Activated naive CD4-positive, alpha-beta T cell treated with anti-CD3 and anti-CD28 coated beads, Interleukin-2, amount 50 U/mL, for 72 hours (primary cell): ENCODE results near the gene RHBDD2. TPM values are rescaled to one million over a fixed set of nuclear protein-coding genes. Genes with fewer than 3 reads are reported as not detected.
"Not testable (repeated sequence)": the region's sequence is repeated elsewhere in the genome, so short reads cannot be mapped to it uniquely, and the experiment has no call there.

ENCODE experiments used
- ATAC-seq, 2 donors: fragments of 150-1000 bp; cut with Tn5 transposase; 2 replicates each; pipeline ENCODE4 v1.10.0; 2021; ENCODE audit warnings: mild to moderate bottlenecking in 2 of 2, moderate library complexity in 2 of 2
- DNase-seq, 2 donors: peaks; one replicate each; pipeline ENCODE4 v3.0.0; 2021 to 2022; ENCODE audit warnings: low spot score in 2 of 2
- H3K27ac Mint-ChIP-seq, 2 donors: one replicate each; pipeline ENCODE4 v1.8.0; 2022; ENCODE audit warnings: mild to moderate bottlenecking in 2 of 2, mixed read lengths in 2 of 2
- H3K36me3 Mint-ChIP-seq, 2 donors: one replicate each; pipeline ENCODE4 v1.8.0; 2022; ENCODE audit warnings: mixed read lengths in 2 of 2
- H3K9me3 Mint-ChIP-seq, 2 donors: one replicate each; pipeline ENCODE4 v1.8.0; 2022; ENCODE audit warnings: mixed read lengths in 2 of 2
- total RNA-seq, 2 donors: library from RNA; stranded (reverse); gene quantifications; one replicate each; pipeline ENCODE4 v1.2.3, GENCODE V29; 2022

Gene RHBDD2
- total RNA-seq, 2 donors from 2014 or later: 14.5 to 26.3 TPM

DNA sequence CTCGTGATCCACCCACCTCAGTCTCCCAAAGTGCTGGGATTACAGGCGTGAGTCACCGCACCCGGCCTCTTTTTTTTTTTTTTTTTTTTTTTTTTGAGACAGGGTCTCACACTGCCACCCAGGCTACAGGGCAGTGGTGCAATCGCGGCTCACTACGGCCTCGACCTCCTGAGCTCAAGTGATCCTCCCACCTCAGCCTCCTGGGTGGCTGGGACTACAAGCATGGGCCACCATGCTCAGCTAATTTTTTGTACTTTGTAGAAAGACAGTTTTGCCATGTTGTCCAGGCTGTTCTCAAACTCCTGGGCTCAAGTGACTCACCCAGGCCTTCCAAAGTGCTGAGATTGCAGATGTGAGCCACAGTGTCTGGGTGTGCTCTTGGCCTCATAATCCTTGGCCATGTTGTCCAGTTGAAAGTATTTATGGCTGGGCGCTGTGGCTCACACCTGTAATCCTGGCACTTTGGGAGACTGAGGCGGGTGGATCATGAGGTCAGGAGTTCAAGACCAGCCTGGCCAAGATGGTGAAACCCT, 24.0 kb upstream of the RHBDD2 start:
- not testable (repeated sequence) for H3K36me3 Mint-ChIP-seq, H3K27ac Mint-ChIP-seq, ATAC-seq, DNase-seq
- peaks cover 6 to 11% of the 10 kb centered on the region in 2 donors for H3K9me3 Mint-ChIP-seq

- Mint-ChIP-seq H3K36me3 (no peaks in the 10 kb centered on the region), H3K9me3 (peaks cover 6 to 11% of the 10 kb centered on the region in 2 donors), H3K27ac (no peak overlapping the region)
- DNase-seq: no peak
- ATAC-seq: no peak
These were observed 22.3 kb upstream of the RHBDD2 start for GRCh38 chr7:75856536-75856935.

- Mint-ChIP-seq H3K9me3 (peaks cover 6 to 11% of the 10 kb centered on the region in 2 donors), H3K36me3 (no peaks in the 10 kb centered on the region), H3K27ac (peak overlapping the region in 1 of 2 donors; percentile 39)
- DNase-seq: no peak
- ATAC-seq: no peak
These were observed 20.4 kb upstream of the RHBDD2 start for GRCh38 chr7:75858410-75858809.

DNA sequence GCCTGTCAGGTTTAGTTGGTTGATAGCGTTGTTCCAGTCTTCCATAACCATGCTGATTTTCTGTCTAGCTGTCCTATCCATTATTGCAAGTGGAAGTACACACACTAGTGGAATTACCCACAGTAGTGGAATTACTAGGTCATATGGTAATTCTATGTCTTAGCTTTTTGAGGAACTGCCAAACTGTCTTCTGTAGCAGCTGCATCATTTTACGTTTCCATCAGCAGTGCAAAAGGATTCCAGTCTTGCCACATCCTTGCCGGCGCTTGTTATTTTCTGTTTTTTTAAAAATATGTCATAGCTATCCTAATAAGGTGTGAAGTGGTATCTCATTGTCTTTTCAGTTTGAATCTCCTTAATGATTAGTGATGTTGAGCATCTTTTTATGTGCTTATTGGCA, 17.2 kb upstream of the RHBDD2 start:
- ATAC-seq: no peak
- H3K36me3 Mint-ChIP-seq: no peaks in the 10 kb centered on the region
- peaks cover 6 to 11% of the 10 kb centered on the region in 2 donors for H3K9me3 Mint-ChIP-seq
- no peak for DNase-seq
- no peak overlapping the region for H3K27ac Mint-ChIP-seq

DNA sequence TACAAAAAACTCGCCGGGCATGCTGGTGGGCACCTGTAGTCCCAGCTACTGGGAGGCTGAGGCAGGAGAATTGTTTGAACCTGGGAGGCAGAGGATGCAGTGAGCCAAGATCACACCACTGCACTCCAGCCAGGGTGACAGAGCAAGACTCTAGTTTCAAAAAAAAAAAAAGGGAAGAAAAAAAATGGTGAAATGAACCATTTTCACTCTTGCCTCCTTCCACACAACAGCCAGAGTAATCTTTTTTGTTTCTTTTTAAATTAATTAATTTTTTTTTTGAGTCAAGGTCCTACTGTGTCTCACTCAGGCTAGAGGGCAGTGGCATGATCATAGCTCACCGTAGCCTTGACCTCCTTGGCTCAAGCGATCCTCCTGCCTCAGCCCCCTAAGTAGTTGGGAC, 14.6 kb upstream of the RHBDD2 start:
- ATAC-seq, DNase-seq, H3K9me3 Mint-ChIP-seq, H3K36me3 Mint-ChIP-seq, H3K27ac Mint-ChIP-seq: not testable (repeated sequence)

GRCh38 chr7:75866114-75866488, 12.7 kb upstream of the RHBDD2 start:
- Mint-ChIP-seq H3K27ac (no peak overlapping the region), H3K36me3 (no peaks in the 10 kb centered on the region), H3K9me3 (no peaks in the 10 kb centered on the region)
- ATAC-seq (peak in 1 of 2 donors; percentile 18), DNase-seq (no peak)

DNA sequence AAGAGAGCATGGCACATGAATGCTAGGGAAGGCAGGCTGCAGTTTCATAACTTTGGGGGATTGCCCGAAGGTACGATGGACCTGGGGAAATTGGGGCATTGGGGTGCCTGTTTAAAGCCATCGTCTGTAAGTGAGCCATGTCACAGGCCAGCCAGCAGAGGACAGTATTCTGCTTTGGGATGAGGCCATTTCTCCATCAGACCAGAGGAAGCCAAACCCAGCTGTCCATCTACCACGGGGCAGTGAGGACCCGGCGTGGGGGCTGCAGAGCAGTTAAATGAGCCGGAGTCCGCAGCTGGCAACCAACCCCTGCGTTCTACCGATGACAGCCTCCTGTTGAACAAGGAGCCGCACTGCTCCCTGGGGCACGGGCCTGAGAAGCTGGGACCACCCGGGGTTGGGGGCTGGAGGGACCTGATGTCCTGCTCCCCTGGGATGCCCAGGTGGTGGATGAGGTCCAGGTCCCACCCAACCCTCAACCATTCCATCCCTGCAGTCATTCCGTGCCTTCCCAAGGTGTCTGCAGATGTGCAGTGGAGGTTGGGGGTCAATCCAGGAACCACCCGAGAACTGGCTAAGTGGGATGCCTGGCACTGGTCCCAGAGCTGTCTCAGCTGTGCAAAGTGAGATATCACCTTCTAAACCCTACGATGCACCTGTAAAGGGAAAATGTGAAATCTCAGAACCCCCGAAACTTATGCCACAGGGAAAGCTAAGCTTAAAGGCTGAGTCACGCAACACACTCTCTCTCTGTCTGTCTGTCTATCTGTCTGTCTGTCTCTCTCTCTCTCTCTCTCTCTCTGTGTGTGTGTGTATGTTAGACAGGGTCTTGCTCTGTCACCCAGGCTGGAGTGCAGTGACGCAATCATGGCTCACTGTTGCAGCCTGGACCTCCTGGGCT, 12.1 kb upstream of the RHBDD2 start:
- Mint-ChIP-seq H3K27ac (no peak overlapping the region), H3K36me3 (no peaks in the 10 kb centered on the region), H3K9me3 (no peaks in the 10 kb centered on the region)
- DNase-seq (peak in 1 of 2 donors; percentile 27), ATAC-seq (peak; percentile 67 to 71)

- Mint-ChIP-seq H3K27ac (no peak overlapping the region), H3K36me3 (no peaks in the 10 kb centered on the region), H3K9me3 (no peaks in the 10 kb centered on the region)
- ATAC-seq (no peak), DNase-seq (no peak)
These were observed 11.5 kb upstream of the RHBDD2 start for GRCh38 chr7:75867390-75867717.

DNA sequence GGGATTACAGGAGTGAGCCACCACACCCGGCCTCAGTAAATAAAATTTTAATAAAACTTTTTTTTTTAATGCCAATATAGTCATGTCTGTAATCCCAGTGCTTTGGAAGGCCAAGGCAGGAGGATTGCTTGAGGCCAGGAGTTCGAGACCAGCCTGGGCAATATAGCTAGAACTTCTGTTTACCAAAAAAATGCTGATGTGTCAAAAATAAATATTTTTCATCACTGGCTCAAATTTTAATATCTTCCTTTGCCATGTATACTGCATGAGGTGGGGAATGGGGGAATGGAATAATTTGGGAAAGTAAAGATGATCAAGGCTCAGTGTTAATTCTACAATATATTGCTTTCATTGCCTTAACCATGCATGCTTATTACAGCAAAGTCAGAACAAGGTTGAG, 10.7 kb upstream of the RHBDD2 start:
- ATAC-seq: no peak
- H3K36me3 Mint-ChIP-seq: no peaks in the 10 kb centered on the region

GRCh38 chr7:75869776-75870379, 9.0 kb upstream of the RHBDD2 start:
- ATAC-seq (peak; percentile 76 to 83), DNase-seq (no peak)
- Mint-ChIP-seq H3K27ac (no peak overlapping the region), H3K9me3 (no peaks in the 10 kb centered on the region), H3K36me3 (no peaks in the 10 kb centered on the region)

More for the DNA sequence above, 10.7 kb upstream of the RHBDD2 start:
- DNase-seq: no peak
- H3K9me3 Mint-ChIP-seq: no peaks in the 10 kb centered on the region
- no peak overlapping the region for H3K27ac Mint-ChIP-seq

DNA sequence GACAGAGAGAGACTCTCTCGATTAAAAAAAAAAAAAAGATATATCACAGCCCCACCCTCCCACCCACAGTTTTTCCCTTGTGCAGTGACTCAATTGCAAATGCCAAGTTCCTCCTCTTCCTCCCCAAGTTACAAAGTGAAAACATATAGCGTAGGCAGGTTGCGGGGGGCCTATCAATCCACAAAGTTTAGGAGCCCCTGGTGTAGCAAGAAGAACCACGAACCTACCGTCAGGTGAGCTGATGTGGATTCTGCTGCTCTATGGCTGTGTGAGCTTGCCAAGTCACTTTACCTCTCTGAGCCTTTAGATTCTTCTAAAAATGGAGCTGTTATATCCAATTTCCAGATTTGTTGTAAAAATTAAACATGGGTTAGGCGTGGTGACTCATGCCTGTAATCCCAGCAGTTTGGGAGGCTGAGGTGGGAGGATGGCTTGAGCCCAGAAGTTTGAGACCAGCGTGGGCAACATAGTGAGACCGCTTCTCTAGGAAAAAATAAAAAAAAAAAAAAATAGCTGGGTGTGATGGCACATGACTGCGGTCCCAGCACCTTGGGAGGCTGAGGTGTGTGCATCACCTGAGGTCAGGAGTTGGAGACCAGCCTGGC, 8.2 kb upstream of the RHBDD2 start:
- Mint-ChIP-seq H3K27ac (peak overlapping the region; percentile 75 to 91), H3K36me3 (no peaks in the 10 kb centered on the region), H3K9me3 (no peaks in the 10 kb centered on the region)
- peak; percentile 53 to 60 for ATAC-seq
- DNase-seq: no peak

DNA sequence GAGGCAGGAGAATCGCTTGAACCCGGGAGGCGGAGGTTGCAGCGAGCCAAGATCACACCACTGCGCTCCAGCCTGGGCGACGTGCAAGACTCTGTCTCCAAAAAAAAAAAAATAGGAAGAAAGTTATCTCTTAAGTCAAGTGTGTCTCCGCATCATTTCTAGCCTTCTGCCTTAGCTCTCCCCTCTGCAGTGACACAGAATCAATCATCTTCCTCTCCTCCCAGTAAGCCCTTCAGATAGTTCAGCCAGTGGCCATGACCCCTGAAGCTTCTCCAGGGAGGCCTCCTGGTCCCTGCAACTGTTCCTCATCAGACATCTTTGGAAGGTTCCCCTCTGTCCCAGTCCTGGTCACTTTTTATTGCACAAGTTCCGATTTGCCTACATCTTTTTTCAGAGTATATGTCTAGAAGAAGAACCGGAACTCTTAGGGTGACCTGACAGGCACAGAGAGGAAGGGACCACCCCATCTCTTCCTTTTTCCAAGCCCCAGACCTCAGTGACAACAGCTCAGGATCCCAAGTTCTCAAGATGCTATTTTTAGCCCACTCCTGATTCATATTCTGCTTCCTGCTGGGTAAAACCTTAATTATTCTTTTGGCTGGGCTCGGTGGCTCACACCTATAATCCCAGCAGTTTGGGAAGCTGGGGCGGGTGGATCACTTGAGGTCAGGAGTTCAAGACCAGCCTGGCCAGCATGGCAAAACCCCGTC, 6.6 kb upstream of the RHBDD2 start:
- H3K9me3 Mint-ChIP-seq: no peaks in the 10 kb centered on the region
- DNase-seq (no peak), ATAC-seq (no peak)
- H3K27ac Mint-ChIP-seq: no peak overlapping the region
- H3K36me3 Mint-ChIP-seq: no peaks in the 10 kb centered on the region

GRCh38 chr7:75874180-75874579, 4.7 kb upstream of the RHBDD2 start:
- not testable (repeated sequence) for H3K27ac Mint-ChIP-seq, H3K9me3 Mint-ChIP-seq, DNase-seq, H3K36me3 Mint-ChIP-seq, ATAC-seq

DNA sequence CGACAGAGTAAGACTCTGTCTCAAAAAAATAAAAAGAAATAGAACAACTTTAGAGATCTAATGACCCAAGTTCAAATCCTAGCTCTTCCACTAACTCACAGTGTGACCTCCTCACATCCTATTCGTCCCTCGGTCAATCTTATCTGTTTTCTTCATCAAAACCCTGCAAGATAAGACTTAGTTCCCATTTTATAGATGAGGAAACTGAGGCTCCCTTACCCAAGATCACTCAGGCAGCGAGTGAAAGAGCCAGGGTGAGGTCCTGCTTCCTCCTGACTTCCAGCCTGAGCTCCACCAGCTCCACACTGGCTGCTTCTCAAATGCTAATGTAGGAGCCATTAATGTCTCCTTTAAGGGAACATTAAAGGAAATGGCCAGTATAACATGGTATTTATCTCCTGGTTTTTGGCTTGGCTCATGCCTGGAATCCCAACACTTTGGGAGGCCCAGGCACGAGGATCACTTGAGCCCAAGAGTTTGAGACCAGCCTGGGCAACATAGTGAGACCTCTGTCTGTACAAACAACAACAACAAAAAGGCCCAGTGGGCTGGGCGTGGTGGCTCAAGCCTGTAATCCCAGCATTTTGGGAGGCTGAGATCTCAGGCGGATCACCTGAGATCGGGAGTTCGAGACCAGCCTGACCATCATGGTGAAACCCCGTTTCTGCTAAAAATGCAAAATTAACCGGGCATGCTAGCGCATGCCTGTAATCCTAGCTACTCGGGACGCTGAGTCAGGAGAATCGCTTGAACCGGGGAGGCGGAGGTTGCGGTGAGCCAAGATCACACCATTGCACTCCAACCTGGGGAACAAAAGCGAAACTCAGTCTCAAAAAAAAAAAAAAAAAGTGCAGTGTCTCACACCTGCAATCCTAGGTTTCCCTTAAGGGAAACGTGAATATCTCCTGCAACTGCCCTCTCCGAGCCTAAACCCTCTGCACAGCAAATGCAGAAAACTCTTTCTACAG, 3.4 kb upstream of the RHBDD2 start:
- Mint-ChIP-seq H3K36me3 (peaks cover 9 to 13% of the 10 kb centered on the region in 2 donors), H3K27ac (peak overlapping the region in 1 of 2 donors; percentile 55), H3K9me3 (no peaks in the 10 kb centered on the region)
- DNase-seq (no peak), ATAC-seq (no peak)

- Mint-ChIP-seq H3K27ac (no peak overlapping the region), H3K36me3 (peaks cover 9 to 13% of the 10 kb centered on the region in 2 donors), H3K9me3 (no peaks in the 10 kb centered on the region)
- no peak for DNase-seq
- no peak for ATAC-seq
These were observed 2.5 kb upstream of the RHBDD2 start for GRCh38 chr7:75876126-75876881.
